HG02571 (cell line): ENCODE data around the gene VPS35L.

Source experiments
- ATAC-seq: cut with Tn5 transposase; IDR thresholded peaks from one replicate; pipeline ENCODE4 v1.9.1; 2021; ENCODE audit warnings: mild to moderate bottlenecking, moderate library complexity; ENCODE audit not compliant: unreplicated experiment

Gene VPS35L

GRCh38 chr16:19588661-19589060 is 33.2 kb downstream of the VPS35L start:
- ATAC-seq, result no peak

- no peak for ATAC-seq
Measured at GRCh38 chr16:19589106-19589505, 33.6 kb downstream of the VPS35L start.

- ATAC-seq, result no peak
Measured at GRCh38 chr16:19589771-19590302, 34.3 kb downstream of the VPS35L start.

- ATAC-seq, result no peak
Measured at GRCh38 chr16:19595043-19595767, 39.7 kb downstream of the VPS35L start.

GRCh38 chr16:19598805-19599510 is 43.5 kb downstream of the VPS35L start:
- ATAC-seq, result no peak

GRCh38 chr16:19599968-19600716 is 44.6 kb downstream of the VPS35L start:
- no peak for ATAC-seq

GRCh38 chr16:19601083-19601976 is 45.8 kb downstream of the VPS35L start:
- no peak for ATAC-seq

- ATAC-seq, result no peak
Measured at GRCh38 chr16:19604911-19605310, 49.4 kb downstream of the VPS35L start.

GRCh38 chr16:19605701-19606100 is 50.2 kb downstream of the VPS35L start:
- no peak for ATAC-seq

GRCh38 chr16:19607616-19608280 is 52.2 kb downstream of the VPS35L start:
- no peak for ATAC-seq

GRCh38 chr16:19609359-19609758 is 53.9 kb downstream of the VPS35L start:
- no peak for ATAC-seq

GRCh38 chr16:19610200-19610599 is 54.7 kb downstream of the VPS35L start:
- ATAC-seq, result no peak

- ATAC-seq, result no peak
Measured at GRCh38 chr16:19613834-19614233, 58.3 kb downstream of the VPS35L start.

- ATAC-seq, result no peak
Measured at GRCh38 chr16:19616241-19616640, 60.7 kb downstream of the VPS35L start.

GRCh38 chr16:19618876-19619275 is 63.4 kb downstream of the VPS35L start:
- no peak for ATAC-seq

- ATAC-seq, result no peak
Measured at GRCh38 chr16:19621445-19621844, 65.9 kb downstream of the VPS35L start.

- no peak for ATAC-seq
Measured at GRCh38 chr16:19625039-19625438, 69.5 kb downstream of the VPS35L start.

- no peak for ATAC-seq
Measured at GRCh38 chr16:19636436-19637267, 81.1 kb downstream of the VPS35L start.

GRCh38 chr16:19639986-19640421 is 84.5 kb downstream of the VPS35L start:
- ATAC-seq, result no peak
